Measurements from ENCODE around the gene PTPRJ. TPM values are rescaled to one million over a fixed set of nuclear protein-coding genes. Genes with fewer than 3 reads are reported as not detected.

PTPRJ gene
- total and polyA plus RNA-seq, 9 of the 15 experiments (the other 6 are each of a cell fraction or from before 2014, with no cell fraction given) = 0.56 to 10.7 (median 4.8) TPM

GRCh38 chr11:48168815-48169214 lies 188.5 kb downstream of the PTPRJ start (continued):
- no peak for TF ChIP-seq POLR3A (IDR thresholded peaks at IDR 0.05; ENCODE audit: borderline replicate concordance, extremely low read depth, insufficient read depth, insufficient read length)
- no peak for TF ChIP-seq ZNF174 (CRISPR knock-in tag; IDR thresholded peaks at IDR 0.05)
- TF ChIP-seq ZNF140 (CRISPR knock-in tag; IDR thresholded peaks at IDR 0.05) = no peak
- no peak for TF ChIP-seq ZBTB11 (CRISPR knock-in tag; IDR thresholded peaks at IDR 0.05)

- Histone ChIP-seq H3K27me3 (ENCODE audit: control insufficient read depth in 2 of 2, insufficient read depth in 2 of 2, low read length in 2 of 2) (no peaks in the 10 kb centered on the region), H3K79me2 (ENCODE audit: control insufficient read depth, insufficient read depth, low read length) (no peaks in the 10 kb centered on the region), H3K9me1 (ENCODE audit: control insufficient read depth, insufficient read depth, low read length) (no peaks in the 10 kb centered on the region), H3K36me3 (ENCODE audit: control insufficient read depth, insufficient read depth, low read length) (peaks cover 3% of the 10 kb centered on the region; the same call in 1 of the 3 replicates), H3K4me1 (replicated peaks in 1 of 2; ENCODE audit: control insufficient read depth in 2 of 2, insufficient read depth in 2 of 2, low read length in 2 of 2) (no peaks in the 10 kb centered on the region; a peak in 2 of 5 replicates), H3K9ac (ENCODE audit: insufficient read depth in 1 of 2, low read depth in 2 of 2, low read length in 2 of 2) (no peak overlapping the region), H3K27ac (ENCODE audit: extremely low read depth, low read depth, low read length) (no peak overlapping the region), H3K9me3 (replicated peaks; ENCODE audit: control insufficient read depth, insufficient read depth, low read depth, low read length) (no peaks in the 10 kb centered on the region), H2AFZ (ENCODE audit: low read depth, low read length) (no peak overlapping the region), H3K4me3 (no peak overlapping the region), H3K4me2 (ENCODE audit: insufficient read depth, low read length) (no peak overlapping the region), H4K20me1 (replicated peaks; ENCODE audit: control insufficient read depth, insufficient read depth, low read length) (no peaks in the 10 kb centered on the region)
- ATAC-seq (peak; percentile 25; the same call in 1 of the 3 replicates), DNase-seq (ENCODE audit: extremely low read depth in 1 of 4, low spot score in 3 of 4) (peak in 1 of 4 experiments; percentile 28), FAIRE-seq (no peak)
- POLR2A ChIA-PET = no interaction called here
- no TSS peak for BruUV-seq (replicated peaks)
- CTCF ChIA-PET (ENCODE audit: low intra/inter-chr PET ratio) = no interaction called here
- in situ Hi-C loops (cut with MboI) = no loop called here
- intact Hi-C loops (cut with micrococcal nuclease) = no loop called here
- 7% methylated on average over 6 of the region's 6 CpGs for WGBS (ENCODE audit: insufficient coverage, low coverage, missing lambda C conversion rate)
- TF ChIP-seq ZBTB26 (CRISPR knock-in tag; IDR thresholded peaks at IDR 0.05) (no peak), IRF9 (tag; IDR thresholded peaks at IDR 0.05) (no peak), ETV5 (CRISPR knock-in tag; IDR thresholded peaks at IDR 0.05; ENCODE audit: low read depth) (no peak), GATA2 (CRISPR knock-in tag; IDR thresholded peaks at IDR 0.05) (no peak), YY1 (IDR thresholded peaks at IDR 0.05; ENCODE audit: borderline replicate concordance in 1 of 3, control insufficient read depth in 1 of 3, extremely low read depth in 1 of 3, insufficient read depth in 3 of 3, insufficient read length in 1 of 3, insufficient replicate concordance in 2 of 3, low read depth in 1 of 3, low read length in 2 of 3) (no peak), CREB3L1 (IDR thresholded peaks at IDR 0.05; ENCODE audit: borderline replicate concordance, low read depth) (no peak), EGR1 (conservative IDR thresholded peaks at IDR 0.05) (peak; percentile 63)
These were observed 188.9 kb downstream of the PTPRJ start for GRCh38 chr11:48169259-48169658.

All from K562 (cell line).